ENCODE measurements around the gene GSTA5.
"Not testable (repeated sequence)": the region's sequence is repeated elsewhere in the genome, so short reads cannot be mapped to it uniquely, and the experiment has no call there.

The GSTA5 gene

DNA sequence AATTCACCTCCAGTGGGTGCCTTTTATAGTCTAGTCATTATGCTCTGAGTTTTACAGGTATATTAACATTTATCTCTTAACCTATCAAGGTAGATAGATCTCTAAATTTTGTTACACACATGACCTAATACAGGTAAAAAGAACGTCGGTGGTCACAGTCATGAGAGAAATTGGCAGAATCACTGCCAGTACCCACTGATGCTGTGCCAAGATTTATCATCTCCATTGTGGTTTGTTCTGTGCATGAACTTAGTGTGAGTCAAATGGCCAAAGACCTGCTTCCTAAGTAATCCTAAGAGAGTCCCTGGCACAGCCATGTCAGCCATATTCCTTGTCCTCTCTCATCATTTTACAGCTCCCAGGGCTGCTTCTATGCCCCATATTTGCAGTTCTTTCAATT, 46.2 kb downstream of the GSTA5 start:
- not testable (repeated sequence) for H3K79me1 ChIP-seq (ENCODE audit: low read length); H2BK120ac ChIP-seq (ENCODE audit: low read depth, low read length); H3K9ac ChIP-seq (ENCODE audit: low read length); H2BK5ac ChIP-seq (ENCODE audit: low read length); H2BK15ac ChIP-seq (replicated peaks; ENCODE audit: low read depth); H3K27ac ChIP-seq (ENCODE audit: low read depth, low read length); H2AK5ac ChIP-seq (ENCODE audit: low read length); H4K5ac ChIP-seq (ENCODE audit: low read length); H3K18ac ChIP-seq (ENCODE audit: low read length); H4K8ac ChIP-seq (ENCODE audit: low read depth, low read length); H3K56ac ChIP-seq (ENCODE audit: low read length); DNase-seq; H3K27me3 ChIP-seq (ENCODE audit: insufficient read depth, low read length, poor library complexity); H3K79me2 ChIP-seq (ENCODE audit: control insufficient read depth, insufficient read depth, low read length); H3K4me2 ChIP-seq (ENCODE audit: low read length); H3K36me3 ChIP-seq (ENCODE audit: control insufficient read depth, insufficient read depth, low read length); H3K4me1 ChIP-seq (ENCODE audit: control insufficient read depth, low read depth, low read length); H3K4me3 ChIP-seq (ENCODE audit: low read length); H3K4ac ChIP-seq (ENCODE audit: low read depth, low read length); H3K23ac ChIP-seq (ENCODE audit: low read length)
- no CpG with 5 or more reads among the region's 2 CpGs for WGBS (ENCODE audit: extremely low coverage, insufficient coverage, low lambda C conversion rate)

- Histone ChIP-seq H3K27ac (ENCODE audit: low read depth, low read length) (no peak overlapping the region), H4K8ac (ENCODE audit: low read depth, low read length) (no peak overlapping the region), H2BK15ac (replicated peaks; ENCODE audit: low read depth) (no peak overlapping the region), H3K4me2 (ENCODE audit: low read length) (no peak overlapping the region), H3K9ac (ENCODE audit: low read length) (no peak overlapping the region), H3K4ac (ENCODE audit: low read depth, low read length) (no peak overlapping the region), H2BK120ac (ENCODE audit: low read depth, low read length) (no peak overlapping the region), H2AK5ac (ENCODE audit: low read length) (no peak overlapping the region), H3K23ac (ENCODE audit: low read length) (no peak overlapping the region), H4K5ac (ENCODE audit: low read length) (no peak overlapping the region), H3K27me3 (ENCODE audit: insufficient read depth, low read length, poor library complexity) (no peaks in the 10 kb centered on the region), H3K4me3 (ENCODE audit: low read length) (no peak overlapping the region), H3K4me1 (ENCODE audit: control insufficient read depth, low read depth, low read length) (peaks cover 2% of the 10 kb centered on the region), H3K56ac (ENCODE audit: low read length) (no peak overlapping the region), H3K36me3 (ENCODE audit: control insufficient read depth, insufficient read depth, low read length) (no peaks in the 10 kb centered on the region), H3K79me2 (ENCODE audit: control insufficient read depth, insufficient read depth, low read length) (no peaks in the 10 kb centered on the region), H3K79me1 (ENCODE audit: low read length) (no peaks in the 10 kb centered on the region), H2BK5ac (ENCODE audit: low read length) (no peak overlapping the region), H3K18ac (ENCODE audit: low read length) (no peak overlapping the region)
- peak; percentile 15 for DNase-seq
- no CpG with 5 or more reads among the region's 1 CpG for WGBS (ENCODE audit: extremely low coverage, insufficient coverage, low lambda C conversion rate)
Observed at GRCh38 chr6:52790861-52791260, 49.8 kb downstream of the GSTA5 start.

GRCh38 chr6:52789658-52790057, 51.0 kb downstream of the GSTA5 start:
- not testable (repeated sequence) for H3K9ac ChIP-seq (ENCODE audit: low read length); H3K4me2 ChIP-seq (ENCODE audit: low read length); H2BK15ac ChIP-seq (replicated peaks; ENCODE audit: low read depth); H3K79me2 ChIP-seq (ENCODE audit: control insufficient read depth, insufficient read depth, low read length); H3K27ac ChIP-seq (ENCODE audit: low read depth, low read length); H3K18ac ChIP-seq (ENCODE audit: low read length); H2AK5ac ChIP-seq (ENCODE audit: low read length); H3K79me1 ChIP-seq (ENCODE audit: low read length); H3K56ac ChIP-seq (ENCODE audit: low read length); H2BK120ac ChIP-seq (ENCODE audit: low read depth, low read length); H2BK5ac ChIP-seq (ENCODE audit: low read length); H3K4me1 ChIP-seq (ENCODE audit: control insufficient read depth, low read depth, low read length); H4K8ac ChIP-seq (ENCODE audit: low read depth, low read length); H3K27me3 ChIP-seq (ENCODE audit: insufficient read depth, low read length, poor library complexity); H3K36me3 ChIP-seq (ENCODE audit: control insufficient read depth, insufficient read depth, low read length); H3K23ac ChIP-seq (ENCODE audit: low read length); H4K5ac ChIP-seq (ENCODE audit: low read length); H3K4me3 ChIP-seq (ENCODE audit: low read length); H3K4ac ChIP-seq (ENCODE audit: low read depth, low read length)
- peak; percentile 69 for DNase-seq
- no CpG with 5 or more reads among the region's 1 CpG for WGBS (ENCODE audit: extremely low coverage, insufficient coverage, low lambda C conversion rate)

DNA sequence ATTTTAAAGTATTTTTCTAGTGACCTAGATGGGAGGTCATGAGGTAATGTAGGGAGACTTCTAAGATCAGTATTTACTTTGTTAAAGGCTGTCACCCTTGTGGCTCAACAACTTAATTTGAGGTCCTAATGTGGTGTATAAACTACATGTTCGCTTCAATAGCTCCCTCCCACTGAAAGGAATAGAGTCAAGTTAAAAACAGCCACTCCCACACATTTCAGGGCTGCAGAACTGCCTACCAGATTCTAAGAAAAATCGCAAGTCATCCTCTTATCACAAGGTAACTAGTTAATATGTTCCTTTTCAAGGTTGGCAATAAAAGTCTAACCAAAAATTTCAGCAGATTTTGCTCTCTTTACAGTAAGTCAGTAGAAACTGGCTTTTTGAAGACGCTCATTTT, 52.1 kb downstream of the GSTA5 start:
- H3K36me3 ChIP-seq (ENCODE audit: control insufficient read depth, insufficient read depth, low read length): no peaks in the 10 kb centered on the region
- H2BK5ac ChIP-seq (ENCODE audit: low read length): no peak overlapping the region
- no peak overlapping the region for H3K18ac ChIP-seq (ENCODE audit: low read length)
- H3K4ac ChIP-seq (ENCODE audit: low read depth, low read length): no peak overlapping the region
- H3K27me3 ChIP-seq (ENCODE audit: insufficient read depth, low read length, poor library complexity): no peaks in the 10 kb centered on the region
- H3K23ac ChIP-seq (ENCODE audit: low read length): no peak overlapping the region
- no peak overlapping the region for H3K4me2 ChIP-seq (ENCODE audit: low read length)
- H3K79me2 ChIP-seq (ENCODE audit: control insufficient read depth, insufficient read depth, low read length): no peaks in the 10 kb centered on the region
- no peak overlapping the region for H3K9ac ChIP-seq (ENCODE audit: low read length)
- no peak for DNase-seq
- H3K56ac ChIP-seq (ENCODE audit: low read length): no peak overlapping the region
- no peak overlapping the region for H2BK120ac ChIP-seq (ENCODE audit: low read depth, low read length)
- H3K27ac ChIP-seq (ENCODE audit: low read depth, low read length): no peak overlapping the region
- H4K8ac ChIP-seq (ENCODE audit: low read depth, low read length): no peak overlapping the region
- no CpG with 5 or more reads among the region's 3 CpGs for WGBS (ENCODE audit: extremely low coverage, insufficient coverage, low lambda C conversion rate)
- H3K79me1 ChIP-seq (ENCODE audit: low read length): no peaks in the 10 kb centered on the region
- H2BK15ac ChIP-seq (replicated peaks; ENCODE audit: low read depth): peak overlapping the region; percentile 25
- peaks cover 2% of the 10 kb centered on the region for H3K4me1 ChIP-seq (ENCODE audit: control insufficient read depth, low read depth, low read length)
- H2AK5ac ChIP-seq (ENCODE audit: low read length): no peak overlapping the region
- no peak overlapping the region for H4K5ac ChIP-seq (ENCODE audit: low read length)
- H3K4me3 ChIP-seq (ENCODE audit: low read length): no peak overlapping the region

DNA sequence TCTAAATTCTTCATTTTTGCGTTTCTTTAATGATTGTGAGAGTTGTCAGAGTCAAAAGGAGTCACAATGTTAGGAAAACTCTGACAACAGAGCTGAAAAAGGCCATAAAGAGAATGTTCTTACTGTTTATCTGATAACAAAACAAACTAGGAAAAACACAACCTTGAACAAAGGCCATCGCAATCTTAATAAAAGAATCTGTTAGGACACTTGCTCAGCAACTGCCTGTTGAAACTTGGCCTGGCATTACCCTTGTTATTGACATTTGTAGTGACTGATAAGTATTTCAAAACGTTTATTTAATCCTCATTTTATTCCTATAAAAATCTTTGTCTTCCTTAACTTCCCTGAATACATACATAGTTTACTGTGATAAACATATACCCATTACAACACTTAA, 52.7 kb downstream of the GSTA5 start:
- Histone ChIP-seq H3K23ac (ENCODE audit: low read length) (no peak overlapping the region), H3K56ac (ENCODE audit: low read length) (no peak overlapping the region), H2BK15ac (replicated peaks; ENCODE audit: low read depth) (no peak overlapping the region), H3K4me3 (ENCODE audit: low read length) (no peak overlapping the region), H2AK5ac (ENCODE audit: low read length) (no peak overlapping the region), H4K8ac (ENCODE audit: low read depth, low read length) (no peak overlapping the region), H2BK120ac (ENCODE audit: low read depth, low read length) (no peak overlapping the region), H3K79me1 (ENCODE audit: low read length) (no peaks in the 10 kb centered on the region), H3K27ac (ENCODE audit: low read depth, low read length) (no peak overlapping the region), H3K4me1 (ENCODE audit: control insufficient read depth, low read depth, low read length) (peaks cover 2% of the 10 kb centered on the region), H4K5ac (ENCODE audit: low read length) (no peak overlapping the region), H3K9ac (ENCODE audit: low read length) (no peak overlapping the region), H3K18ac (ENCODE audit: low read length) (no peak overlapping the region), H2BK5ac (ENCODE audit: low read length) (no peak overlapping the region), H3K36me3 (ENCODE audit: control insufficient read depth, insufficient read depth, low read length) (no peaks in the 10 kb centered on the region), H3K79me2 (ENCODE audit: control insufficient read depth, insufficient read depth, low read length) (no peaks in the 10 kb centered on the region), H3K4ac (ENCODE audit: low read depth, low read length) (no peak overlapping the region), H3K4me2 (ENCODE audit: low read length) (no peak overlapping the region), H3K27me3 (ENCODE audit: insufficient read depth, low read length, poor library complexity) (no peaks in the 10 kb centered on the region)
- no CpG with 5 or more reads among the region's 3 CpGs for WGBS (ENCODE audit: extremely low coverage, insufficient coverage, low lambda C conversion rate)
- DNase-seq: no peak

DNA sequence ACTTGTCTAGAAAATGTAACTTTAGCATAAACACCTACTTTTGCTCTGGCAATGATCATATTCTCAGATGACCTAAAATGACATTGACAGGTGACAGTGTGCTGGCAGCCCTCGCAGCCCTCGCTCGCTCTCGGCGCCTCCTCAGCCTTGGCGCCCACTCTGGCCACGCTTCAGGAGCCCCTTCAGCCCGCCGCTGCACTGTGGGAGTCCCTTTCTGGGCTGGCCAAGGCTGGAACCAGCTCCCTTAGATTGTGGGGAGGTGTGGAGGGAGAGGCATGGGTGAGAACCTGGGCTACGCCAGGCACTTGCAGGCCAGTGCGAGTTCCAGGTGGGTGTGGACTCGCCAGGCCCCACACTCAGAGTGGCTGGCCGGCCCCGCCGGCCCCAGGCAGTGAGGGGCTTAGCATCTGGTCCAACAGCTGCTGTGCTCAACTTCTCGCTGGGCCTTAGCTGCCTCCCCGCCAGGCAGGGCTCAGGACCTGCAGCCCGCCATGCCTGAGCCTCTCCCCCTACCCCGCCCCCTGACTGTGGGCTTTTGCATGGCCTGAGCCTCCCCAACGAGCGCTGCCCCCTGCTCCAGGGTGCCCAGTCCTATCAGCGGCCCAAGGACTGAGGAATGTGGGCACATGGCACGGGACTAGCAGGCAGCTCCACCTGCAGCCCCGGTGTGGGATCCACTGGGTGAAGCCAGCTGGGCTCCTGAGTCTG, 54.2 kb downstream of the GSTA5 start:
- no CpG with 5 or more reads among the region's 24 CpGs for WGBS (ENCODE audit: extremely low coverage, insufficient coverage, low lambda C conversion rate)
- Histone ChIP-seq H2AK5ac (ENCODE audit: low read length) (no peak overlapping the region), H3K4ac (ENCODE audit: low read depth, low read length) (no peak overlapping the region), H4K5ac (ENCODE audit: low read length) (no peak overlapping the region), H3K18ac (ENCODE audit: low read length) (no peak overlapping the region), H2BK15ac (replicated peaks; ENCODE audit: low read depth) (no peak overlapping the region), H3K79me2 (ENCODE audit: control insufficient read depth, insufficient read depth, low read length) (no peaks in the 10 kb centered on the region), H2BK120ac (ENCODE audit: low read depth, low read length) (no peak overlapping the region), H4K8ac (ENCODE audit: low read depth, low read length) (no peak overlapping the region), H3K79me1 (ENCODE audit: low read length) (no peaks in the 10 kb centered on the region), H3K27me3 (ENCODE audit: insufficient read depth, low read length, poor library complexity) (no peaks in the 10 kb centered on the region), H3K4me3 (ENCODE audit: low read length) (no peak overlapping the region), H3K23ac (ENCODE audit: low read length) (no peak overlapping the region), H3K9ac (ENCODE audit: low read length) (no peak overlapping the region), H3K56ac (ENCODE audit: low read length) (no peak overlapping the region), H3K4me1 (ENCODE audit: control insufficient read depth, low read depth, low read length) (peaks cover 2% of the 10 kb centered on the region), H3K36me3 (ENCODE audit: control insufficient read depth, insufficient read depth, low read length) (no peaks in the 10 kb centered on the region), H3K27ac (ENCODE audit: low read depth, low read length) (no peak overlapping the region), H3K4me2 (ENCODE audit: low read length) (no peak overlapping the region), H2BK5ac (ENCODE audit: low read length) (no peak overlapping the region)
- DNase-seq: no peak

Measured in mesendoderm (in vitro differentiated cells).